ENCODE data around the gene PLCL1.

PLCL1 gene

DNA sequence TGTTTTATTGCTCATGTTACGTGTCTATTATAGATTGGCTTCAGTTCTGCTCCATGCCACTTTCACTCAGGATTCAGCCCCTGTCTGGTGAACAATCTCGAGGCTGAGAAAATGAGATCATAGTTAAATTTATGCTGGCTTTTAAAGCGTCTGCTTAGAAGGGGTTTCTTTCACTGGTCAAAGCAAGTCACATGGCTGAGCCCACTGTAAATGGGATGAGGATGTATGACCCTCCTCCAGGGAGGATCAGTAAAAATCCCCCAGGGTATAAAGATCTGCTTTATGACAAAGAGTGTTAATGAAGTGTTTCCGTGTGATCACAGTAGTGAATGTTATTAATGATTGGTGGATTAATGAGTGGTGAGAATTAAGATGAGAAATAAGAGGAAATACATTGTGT is 6.2 kb upstream of the PLCL1 start:
- no peak overlapping the region for H3K27ac Mint-ChIP-seq (ENCODE audit: low read depth)
- ATAC-seq (replicated peaks; ENCODE audit: extremely low read depth, poor library complexity, severe bottlenecking) (no peak), DNase-seq (ENCODE audit: low spot score in 2 of 2) (no peak)
- no peaks in the 10 kb centered on the region for H3K9me3 Mint-ChIP-seq
- no peaks in the 10 kb centered on the region for H3K4me1 Mint-ChIP-seq
- no peak overlapping the region for H3K4me3 Mint-ChIP-seq
- H3K27me3 Mint-ChIP-seq, result peaks cover 95% of the 10 kb centered on the region
- no peaks in the 10 kb centered on the region for H3K36me3 Mint-ChIP-seq (ENCODE audit: insufficient read depth)

DNA sequence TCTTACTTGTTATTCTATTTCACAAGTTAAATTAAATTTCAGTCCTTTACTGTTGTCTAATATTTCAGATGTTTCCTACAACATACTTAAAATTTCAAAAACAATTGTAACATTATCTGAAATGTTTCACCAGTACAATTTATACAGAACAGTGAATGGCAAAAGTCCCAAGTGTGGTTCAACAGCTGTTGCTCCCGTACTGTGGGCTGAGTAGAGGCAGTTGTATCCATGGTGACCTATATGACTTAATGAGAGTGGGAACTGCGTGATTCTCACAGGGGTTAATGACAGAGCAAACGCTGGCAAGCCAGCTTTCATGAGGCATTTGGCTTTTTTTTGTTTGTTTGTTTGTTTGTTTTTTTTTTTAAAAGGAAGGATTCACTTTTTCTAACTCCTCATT is 5.3 kb upstream of the PLCL1 start:
- no peak overlapping the region for H3K4me3 Mint-ChIP-seq
- no peak overlapping the region for H3K27ac Mint-ChIP-seq (ENCODE audit: low read depth)
- H3K9me3 Mint-ChIP-seq, result no peaks in the 10 kb centered on the region
- peaks cover 91% of the 10 kb centered on the region for H3K27me3 Mint-ChIP-seq
- DNase-seq (ENCODE audit: low spot score in 2 of 2) (no peak), ATAC-seq (replicated peaks; ENCODE audit: extremely low read depth, poor library complexity, severe bottlenecking) (no peak)
- peaks cover under 1% of the 10 kb centered on the region for H3K36me3 Mint-ChIP-seq (ENCODE audit: insufficient read depth)
- peaks cover 4% of the 10 kb centered on the region for H3K4me1 Mint-ChIP-seq

DNA sequence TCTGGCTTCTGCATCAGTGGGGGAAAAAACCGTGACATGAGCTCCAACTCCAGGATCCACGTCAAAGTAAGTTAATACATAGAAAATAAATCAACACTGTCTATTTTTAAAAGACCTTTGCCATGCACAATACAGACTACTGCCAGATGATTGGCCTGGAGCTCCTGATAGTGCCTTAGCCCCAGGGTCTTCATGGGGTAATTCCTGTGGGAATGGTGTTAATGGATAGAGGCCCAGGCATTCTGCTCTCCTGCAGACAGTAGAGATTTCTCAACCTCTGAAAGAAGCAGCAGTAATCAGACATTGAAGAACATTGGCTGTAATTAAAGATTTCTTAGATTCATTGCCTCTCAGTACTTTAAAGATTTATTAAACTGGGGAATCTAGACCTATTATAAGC is 4.3 kb upstream of the PLCL1 start:
- no peak overlapping the region for H3K4me3 Mint-ChIP-seq
- peaks cover 5% of the 10 kb centered on the region for H3K36me3 Mint-ChIP-seq (ENCODE audit: insufficient read depth)
- peaks cover 9% of the 10 kb centered on the region for H3K4me1 Mint-ChIP-seq
- no peak for ATAC-seq (replicated peaks; ENCODE audit: extremely low read depth, poor library complexity, severe bottlenecking)
- peaks cover 86% of the 10 kb centered on the region for H3K27me3 Mint-ChIP-seq
- H3K27ac Mint-ChIP-seq (ENCODE audit: low read depth), result no peak overlapping the region
- H3K9me3 Mint-ChIP-seq, result no peaks in the 10 kb centered on the region
- DNase-seq (ENCODE audit: low spot score in 2 of 2), result no peak

DNA sequence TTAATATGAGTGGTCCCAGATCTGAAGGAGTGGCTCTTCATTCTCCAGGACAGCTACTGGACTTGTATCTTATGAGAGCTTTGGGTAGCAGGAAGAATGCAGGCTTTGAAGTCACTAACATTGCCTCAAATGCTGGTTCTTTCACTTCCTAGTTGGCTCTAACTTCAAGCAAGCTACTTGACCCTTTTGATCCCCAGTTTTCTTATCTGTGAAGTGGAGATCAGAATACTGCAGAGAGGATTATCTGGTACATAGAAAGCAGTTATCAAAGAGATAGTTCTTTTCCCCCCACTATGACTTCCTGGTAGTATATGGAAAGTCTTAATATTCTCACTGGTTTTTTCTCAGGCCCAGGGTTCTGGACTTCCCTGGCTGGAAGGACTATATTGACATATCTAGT is 3.4 kb upstream of the PLCL1 start:
- no peak for ATAC-seq (replicated peaks; ENCODE audit: extremely low read depth, poor library complexity, severe bottlenecking)
- Mint-ChIP-seq H3K27ac (ENCODE audit: low read depth) (no peak overlapping the region), H3K4me1 (peaks cover 17% of the 10 kb centered on the region), H3K9me3 (no peaks in the 10 kb centered on the region), H3K4me3 (no peak overlapping the region), H3K27me3 (peaks cover 85% of the 10 kb centered on the region), H3K36me3 (ENCODE audit: insufficient read depth) (peaks cover 5% of the 10 kb centered on the region)
- no peak for DNase-seq (ENCODE audit: low spot score in 2 of 2)

DNA sequence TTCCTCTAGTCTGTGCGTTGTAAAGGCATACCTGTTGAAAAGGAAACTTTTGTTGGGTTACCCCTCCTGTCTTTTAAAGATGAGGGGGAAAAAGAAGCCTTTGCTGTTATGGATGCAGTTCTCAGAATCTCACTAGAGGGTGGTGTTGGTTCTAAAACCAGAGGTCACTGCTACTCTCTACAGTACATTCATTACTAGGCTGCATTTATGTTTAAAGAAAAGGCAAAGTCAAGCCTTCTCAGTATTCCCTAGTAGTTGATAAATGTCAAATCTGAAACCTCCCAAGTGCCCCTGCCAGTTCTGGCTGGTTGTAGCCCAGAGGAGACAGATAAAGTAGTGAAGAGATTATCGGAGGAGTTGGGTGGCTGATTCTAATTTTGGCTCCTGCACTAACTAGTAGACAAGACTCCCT is 1.4 kb upstream of the PLCL1 start:
- H3K4me3 Mint-ChIP-seq, result no peak overlapping the region
- ATAC-seq (replicated peaks; ENCODE audit: extremely low read depth, poor library complexity, severe bottlenecking) (no peak), DNase-seq (ENCODE audit: low spot score in 2 of 2) (no peak)
- peaks cover 5% of the 10 kb centered on the region for H3K36me3 Mint-ChIP-seq (ENCODE audit: insufficient read depth)
- H3K4me1 Mint-ChIP-seq, result peaks cover 20% of the 10 kb centered on the region
- no peaks in the 10 kb centered on the region for H3K9me3 Mint-ChIP-seq
- H3K27ac Mint-ChIP-seq (ENCODE audit: low read depth), result no peak overlapping the region
- peaks cover 69% of the 10 kb centered on the region for H3K27me3 Mint-ChIP-seq

DNA sequence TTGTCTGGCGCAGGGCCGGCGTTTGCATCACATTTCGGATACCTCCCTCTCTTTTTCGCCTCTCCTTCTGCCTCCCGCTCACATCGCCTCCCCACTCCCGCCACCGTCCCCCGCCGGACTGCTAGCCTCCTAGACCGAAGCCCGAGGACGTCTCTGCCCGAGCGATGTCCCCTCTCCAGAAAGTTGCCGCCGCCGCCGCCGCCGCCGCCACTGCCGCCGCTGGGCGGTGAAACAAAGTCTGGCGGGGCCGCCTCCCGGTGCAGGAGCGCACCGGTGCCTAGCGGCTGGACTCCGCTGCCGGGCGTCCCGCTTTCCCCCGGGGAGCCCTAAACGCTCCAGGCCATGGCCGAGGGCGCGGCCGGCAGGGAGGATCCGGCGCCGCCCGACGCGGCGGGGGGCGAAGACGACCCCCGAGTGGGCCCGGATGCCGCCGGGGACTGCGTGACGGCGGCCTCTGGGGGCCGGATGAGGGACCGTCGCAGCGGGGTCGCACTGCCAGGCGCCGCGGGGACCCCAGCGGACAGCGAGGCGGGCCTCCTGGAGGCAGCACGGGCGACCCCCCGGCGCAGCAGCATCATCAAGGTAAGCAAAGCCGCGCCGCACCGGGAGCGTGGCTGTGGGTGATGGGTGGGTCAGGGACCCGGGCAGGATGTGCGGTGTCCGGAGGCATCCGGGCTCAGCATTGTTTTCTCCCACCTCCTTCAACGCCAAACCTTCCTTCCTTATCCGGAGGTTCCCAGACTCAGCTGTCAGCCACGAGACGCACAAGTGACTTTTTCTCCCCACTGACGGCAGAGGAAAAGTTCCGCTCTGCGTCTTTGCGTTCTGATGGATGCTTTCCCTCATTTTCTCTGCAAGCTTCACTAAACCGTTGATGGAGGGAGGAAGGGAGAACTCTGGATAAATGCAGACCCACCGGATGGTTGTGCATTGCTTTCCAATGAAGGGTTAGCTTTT is 643 bp downstream of the PLCL1 start:
- peak; percentile 42 for ATAC-seq (replicated peaks; ENCODE audit: extremely low read depth, poor library complexity, severe bottlenecking)
- Mint-ChIP-seq H3K27me3 (peaks cover 67% of the 10 kb centered on the region), H3K4me3 (peak overlapping the region; percentile 86), H3K27ac (ENCODE audit: low read depth) (no peak overlapping the region), H3K4me1 (peaks cover 20% of the 10 kb centered on the region), H3K36me3 (ENCODE audit: insufficient read depth) (peaks cover 5% of the 10 kb centered on the region), H3K9me3 (no peaks in the 10 kb centered on the region)
- DNase-seq (ENCODE audit: low spot score in 2 of 2), result no peak

DNA sequence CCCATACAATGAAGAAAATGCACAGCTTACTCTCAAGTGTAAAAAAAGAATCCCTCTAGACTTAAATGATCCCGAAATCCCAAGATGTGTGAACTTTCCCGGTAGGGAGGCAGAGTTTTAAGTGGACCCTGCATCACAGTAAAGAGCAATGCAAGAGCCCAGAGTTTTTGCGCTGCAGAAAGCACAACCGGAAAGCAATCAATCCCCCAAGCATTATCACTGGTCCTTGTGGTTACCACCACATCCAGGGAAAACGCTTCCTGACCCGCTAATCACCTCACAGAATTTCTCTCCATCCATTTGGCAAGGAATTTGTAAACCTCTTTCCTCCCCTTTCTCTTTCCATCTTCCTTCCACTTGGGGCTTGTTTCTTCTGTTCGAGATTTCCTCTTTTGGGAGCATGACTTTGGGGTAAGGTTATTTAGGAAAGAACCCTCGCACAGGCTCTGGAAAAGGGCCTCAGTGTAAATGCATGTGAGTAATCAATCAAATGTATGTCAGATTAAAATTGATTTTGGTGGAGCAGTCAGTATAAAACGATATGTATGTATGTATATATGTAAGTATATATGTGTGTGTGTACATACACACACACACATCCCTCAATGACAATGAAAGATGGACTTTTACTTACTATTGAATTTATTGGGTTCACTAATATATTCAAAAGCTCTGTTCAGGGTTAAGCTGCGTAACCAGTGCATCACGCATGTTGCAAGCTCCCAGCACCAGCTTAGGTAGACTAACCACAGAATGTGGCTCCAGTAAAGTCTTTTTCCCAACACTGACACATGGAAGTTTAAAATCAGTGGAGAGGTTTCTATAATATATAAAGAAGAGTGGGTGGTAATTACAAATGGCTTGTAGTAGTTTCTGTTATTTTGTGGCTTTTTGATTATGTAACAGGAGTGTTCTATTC is 1.6 kb downstream of the PLCL1 start:
- Mint-ChIP-seq H3K4me1 (peaks cover 20% of the 10 kb centered on the region), H3K27me3 (peaks cover 59% of the 10 kb centered on the region), H3K36me3 (ENCODE audit: insufficient read depth) (peaks cover 5% of the 10 kb centered on the region), H3K4me3 (peak overlapping the region; percentile 86), H3K27ac (ENCODE audit: low read depth) (no peak overlapping the region), H3K9me3 (no peaks in the 10 kb centered on the region)
- ATAC-seq (replicated peaks; ENCODE audit: extremely low read depth, poor library complexity, severe bottlenecking) (no peak), DNase-seq (ENCODE audit: low spot score in 2 of 2) (no peak)

DNA sequence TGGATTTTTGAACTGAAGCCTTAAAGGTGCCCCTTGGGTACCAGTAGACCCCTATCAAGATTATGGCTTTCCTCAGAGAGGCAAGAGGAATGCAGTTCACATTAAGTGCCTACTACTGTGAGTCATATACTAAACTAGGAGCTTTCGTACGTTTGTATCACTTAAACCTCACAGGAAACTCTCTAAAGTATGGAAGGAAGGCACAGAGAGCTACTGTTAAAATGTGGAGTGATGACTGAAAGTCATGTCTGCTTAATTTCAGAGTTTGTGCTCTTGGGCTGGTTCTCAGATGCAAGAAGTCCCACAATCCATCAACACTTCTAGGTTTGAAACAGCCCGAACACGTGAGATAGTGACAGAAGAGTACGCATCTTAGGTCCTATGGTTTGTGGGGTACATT is 4.7 kb downstream of the PLCL1 start:
- Mint-ChIP-seq H3K27ac (ENCODE audit: low read depth) (no peak overlapping the region), H3K9me3 (no peaks in the 10 kb centered on the region), H3K36me3 (ENCODE audit: insufficient read depth) (peaks cover 5% of the 10 kb centered on the region), H3K4me3 (no peak overlapping the region), H3K4me1 (peaks cover 16% of the 10 kb centered on the region), H3K27me3 (peaks cover 36% of the 10 kb centered on the region)
- DNase-seq (ENCODE audit: low spot score in 2 of 2) (no peak), ATAC-seq (replicated peaks; ENCODE audit: extremely low read depth, poor library complexity, severe bottlenecking) (no peak)

DNA sequence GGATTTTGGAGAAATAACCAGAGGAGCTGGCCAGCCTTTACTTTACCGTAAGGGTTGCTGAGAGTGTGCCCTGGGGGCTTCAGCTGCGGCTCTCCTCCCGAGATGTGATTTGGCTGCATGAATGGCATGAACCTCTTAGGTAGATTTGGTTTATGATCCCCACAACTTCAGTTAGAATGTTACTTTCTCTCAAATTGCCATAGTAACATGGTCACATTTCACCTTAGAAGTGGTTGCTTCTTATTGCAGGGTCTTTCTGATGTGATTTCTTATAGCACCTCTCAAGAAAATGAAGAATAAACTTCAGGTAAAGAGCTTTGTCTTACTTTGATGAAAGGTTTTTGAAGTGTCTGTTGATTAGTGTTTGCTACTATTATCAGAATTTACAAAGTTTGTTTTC is 5.6 kb downstream of the PLCL1 start:
- Mint-ChIP-seq H3K27ac (ENCODE audit: low read depth) (no peak overlapping the region), H3K36me3 (ENCODE audit: insufficient read depth) (no peaks in the 10 kb centered on the region), H3K9me3 (no peaks in the 10 kb centered on the region), H3K27me3 (peaks cover 41% of the 10 kb centered on the region), H3K4me3 (no peak overlapping the region), H3K4me1 (peaks cover 11% of the 10 kb centered on the region)
- ATAC-seq (replicated peaks; ENCODE audit: extremely low read depth, poor library complexity, severe bottlenecking), result no peak
- no peak for DNase-seq (ENCODE audit: low spot score in 2 of 2)

DNA sequence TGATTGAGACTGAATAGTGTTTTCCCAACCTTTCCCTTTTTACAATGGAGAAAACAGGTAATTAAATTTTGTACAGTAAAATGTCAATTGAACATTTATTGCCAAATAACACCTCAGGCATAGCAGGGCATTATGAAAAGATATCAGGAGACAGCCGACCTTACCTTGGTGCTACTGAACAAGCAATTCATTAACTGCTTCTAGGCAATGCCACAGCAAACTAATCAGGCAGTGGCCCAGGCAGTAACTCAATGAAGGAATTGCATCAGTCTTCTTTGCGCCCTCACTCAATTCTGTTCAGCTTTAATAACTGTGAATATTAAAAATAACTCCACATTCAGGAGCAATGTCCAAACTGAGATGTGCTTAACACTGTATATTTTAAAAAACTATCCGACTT is 6.1 kb downstream of the PLCL1 start:
- H3K4me1 Mint-ChIP-seq, result peaks cover 8% of the 10 kb centered on the region
- no peak for ATAC-seq (replicated peaks; ENCODE audit: extremely low read depth, poor library complexity, severe bottlenecking)
- H3K4me3 Mint-ChIP-seq, result no peak overlapping the region
- H3K36me3 Mint-ChIP-seq (ENCODE audit: insufficient read depth), result no peaks in the 10 kb centered on the region
- DNase-seq (ENCODE audit: low spot score in 2 of 2), result no peak
- peaks cover 43% of the 10 kb centered on the region for H3K27me3 Mint-ChIP-seq
- no peaks in the 10 kb centered on the region for H3K9me3 Mint-ChIP-seq
- no peak overlapping the region for H3K27ac Mint-ChIP-seq (ENCODE audit: low read depth)

DNA sequence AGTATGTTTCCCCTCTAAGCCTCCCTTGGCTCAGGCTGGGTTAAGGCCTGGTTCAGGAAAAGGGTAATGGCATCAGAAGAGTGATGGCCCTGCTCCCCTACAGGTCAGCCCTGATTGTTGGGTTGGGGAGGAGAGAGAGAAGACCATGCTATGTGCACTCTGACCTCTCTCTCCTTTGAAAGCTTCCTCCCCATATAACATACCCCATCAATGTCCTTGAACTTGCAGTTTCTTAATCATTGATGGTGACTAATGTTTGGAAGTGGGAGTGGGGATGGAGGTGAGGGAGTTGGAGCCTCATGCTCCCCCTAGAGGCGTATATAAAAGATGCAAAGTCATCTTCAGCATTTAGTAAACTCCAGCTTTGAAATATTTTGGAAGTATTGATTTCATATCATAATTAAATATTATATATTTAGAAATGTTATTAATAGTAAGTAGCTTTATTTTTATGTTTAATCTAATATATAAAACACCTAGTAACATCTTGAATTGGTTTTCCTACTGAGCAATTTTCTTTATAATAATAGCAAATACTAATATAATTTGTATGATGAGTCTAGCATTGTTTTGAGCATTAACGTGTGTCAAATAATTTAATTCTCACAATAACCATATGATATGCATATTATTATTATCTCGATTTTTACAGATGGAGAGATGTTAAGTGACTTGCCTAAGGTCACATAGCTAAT is 8.8 kb downstream of the PLCL1 start:
- Mint-ChIP-seq H3K27me3 (peaks cover 42% of the 10 kb centered on the region), H3K9me3 (no peaks in the 10 kb centered on the region), H3K4me1 (no peaks in the 10 kb centered on the region), H3K4me3 (no peak overlapping the region), H3K27ac (ENCODE audit: low read depth) (no peak overlapping the region), H3K36me3 (ENCODE audit: insufficient read depth) (no peaks in the 10 kb centered on the region)
- ATAC-seq (replicated peaks; ENCODE audit: extremely low read depth, poor library complexity, severe bottlenecking) (no peak), DNase-seq (ENCODE audit: low spot score in 2 of 2) (no peak)

DNA sequence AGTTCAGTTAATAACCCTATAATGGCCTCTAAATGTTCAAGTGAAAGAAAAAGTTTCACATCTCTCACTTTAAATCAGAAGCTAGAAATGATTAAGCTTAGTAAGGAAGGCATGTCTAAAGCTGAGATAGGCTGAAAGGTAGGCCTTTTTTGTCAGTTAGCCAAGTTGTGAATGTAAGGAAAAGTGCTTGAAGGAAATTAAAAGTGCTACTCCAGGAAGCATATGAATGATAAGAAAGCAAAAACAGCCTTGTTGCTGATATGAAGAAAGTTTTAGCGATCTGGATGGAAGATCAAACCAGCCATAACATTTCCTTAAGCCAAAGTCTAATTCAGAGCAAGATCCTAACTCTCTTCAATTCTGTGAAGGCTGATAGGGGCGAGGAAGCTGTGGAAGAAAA is 10.1 kb downstream of the PLCL1 start:
- Mint-ChIP-seq H3K4me3 (no peak overlapping the region), H3K27ac (ENCODE audit: low read depth) (no peak overlapping the region), H3K27me3 (peaks cover 43% of the 10 kb centered on the region), H3K36me3 (ENCODE audit: insufficient read depth) (no peaks in the 10 kb centered on the region), H3K9me3 (no peaks in the 10 kb centered on the region), H3K4me1 (no peaks in the 10 kb centered on the region)
- DNase-seq (ENCODE audit: low spot score in 2 of 2) (no peak), ATAC-seq (replicated peaks; ENCODE audit: extremely low read depth, poor library complexity, severe bottlenecking) (no peak)
